K562 (cell line): Measurements from ENCODE around the gene CCNB1.
"Not testable (repeated sequence)": the region's sequence is repeated elsewhere in the genome, so short reads cannot be mapped to it uniquely, and the experiment has no call there.

Experiments used
- CTCF ChIP-seq, 3 experiments: IDR thresholded peaks in 2 of 3; conservative IDR thresholded peaks in 1 of 3; 2 replicates each; pipeline ENCODE4 v1.5.1; 2011 to 2012; ENCODE audit warnings: low read length in 3 of 3, mild to moderate bottlenecking in 3 of 3, control low read depth in 2 of 3, improper control_type of control experiment in 1 of 3, inconsistent platforms in 1 of 3, low read depth in 1 of 3, mixed read lengths in 1 of 3, moderate library complexity in 1 of 3; ENCODE audit not compliant: insufficient read depth in 2 of 3
- NFRKB ChIP-seq: fragments of 450-650 bp; IDR thresholded peaks from 2 replicates; pipeline ENCODE4 v1.6.1; 2016; ENCODE audit warnings: low read depth
- TF ChIP-seq, protein P1 (sequence below): fragments of 450-650 bp; IDR thresholded peaks from 2 replicates; pipeline ENCODE4 v1.6.1; 2014; ENCODE audit warnings: low read depth, mild to moderate bottlenecking, moderate library complexity, borderline replicate concordance

DNA sequence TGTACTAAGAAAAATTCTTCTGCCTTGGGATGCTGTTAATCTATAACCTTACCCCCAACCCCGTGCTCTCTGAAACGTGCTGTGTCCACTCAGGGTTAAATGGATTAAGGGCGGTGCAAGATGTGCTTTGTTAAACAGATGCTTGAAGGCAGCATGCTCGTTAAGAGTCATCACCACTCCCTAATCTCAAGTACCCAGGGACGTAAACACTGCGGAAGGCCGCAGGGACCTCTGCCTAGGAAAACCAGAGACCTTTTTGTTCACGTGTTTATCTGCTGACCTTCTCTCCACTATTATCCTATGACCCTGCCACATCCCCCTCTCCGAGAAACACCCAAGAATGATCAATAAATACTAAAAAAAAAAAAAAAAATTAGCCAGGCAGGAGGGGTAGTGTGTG lies 53.9 kb downstream of the CCNB1 start:
- TF ChIP-seq, protein P1, sequence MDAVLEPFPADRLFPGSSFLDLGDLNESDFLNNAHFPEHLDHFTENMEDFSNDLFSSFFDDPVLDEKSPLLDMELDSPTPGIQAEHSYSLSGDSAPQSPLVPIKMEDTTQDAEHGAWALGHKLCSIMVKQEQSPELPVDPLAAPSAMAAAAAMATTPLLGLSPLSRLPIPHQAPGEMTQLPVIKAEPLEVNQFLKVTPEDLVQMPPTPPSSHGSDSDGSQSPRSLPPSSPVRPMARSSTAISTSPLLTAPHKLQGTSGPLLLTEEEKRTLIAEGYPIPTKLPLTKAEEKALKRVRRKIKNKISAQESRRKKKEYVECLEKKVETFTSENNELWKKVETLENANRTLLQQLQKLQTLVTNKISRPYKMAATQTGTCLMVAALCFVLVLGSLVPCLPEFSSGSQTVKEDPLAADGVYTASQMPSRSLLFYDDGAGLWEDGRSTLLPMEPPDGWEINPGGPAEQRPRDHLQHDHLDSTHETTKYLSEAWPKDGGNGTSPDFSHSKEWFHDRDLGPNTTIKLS = not testable (repeated sequence)
- TF ChIP-seq NFRKB; CTCF (IDR thresholded peaks at IDR 0.05 in 2 of 3, conservative IDR thresholded peaks at IDR 0.05 in 1 of 3; ENCODE audit: insufficient read depth in 2 of 3, low read depth in 1 of 3, low read length in 3 of 3): not testable (repeated sequence)
